ENCODE data around the gene SERPINE2. TPM values are rescaled to one million over a fixed set of nuclear protein-coding genes. Genes with fewer than 3 reads are reported as not detected.

The SERPINE2 gene
- total and polyA plus RNA-seq, 8 donors, result 1.8 to 27.4 (median 11.2) TPM; not detected in 1

DNA sequence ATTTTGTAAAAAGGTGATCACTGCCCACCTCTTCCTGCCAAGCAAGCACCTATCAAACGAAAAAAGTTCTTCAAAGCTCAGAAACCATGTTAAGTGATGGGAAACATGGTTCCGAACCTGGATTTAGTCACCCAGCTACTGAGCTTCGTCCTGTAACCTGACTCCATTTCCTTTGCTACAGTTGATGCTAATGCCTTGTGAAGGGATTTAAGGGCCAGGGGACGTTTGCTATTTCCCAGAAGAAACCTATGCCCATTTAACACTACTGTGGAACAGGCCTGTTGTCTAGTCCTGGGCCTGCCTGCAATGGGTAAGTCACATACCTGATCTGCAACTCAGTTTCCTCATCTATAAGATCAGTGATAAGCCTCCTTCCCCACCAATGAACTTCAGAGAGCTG lies 14.8 kb downstream of the SERPINE2 start:
- WGBS, 5 donors, result 80 to 88% (median 81%) methylated on average over 4 of the region's 4 CpGs
- intact Hi-C loops (cut with DNase I; ENCODE audit: low total_unique reads), result no loop called here
- TF ChIP-seq, protein P1, sequence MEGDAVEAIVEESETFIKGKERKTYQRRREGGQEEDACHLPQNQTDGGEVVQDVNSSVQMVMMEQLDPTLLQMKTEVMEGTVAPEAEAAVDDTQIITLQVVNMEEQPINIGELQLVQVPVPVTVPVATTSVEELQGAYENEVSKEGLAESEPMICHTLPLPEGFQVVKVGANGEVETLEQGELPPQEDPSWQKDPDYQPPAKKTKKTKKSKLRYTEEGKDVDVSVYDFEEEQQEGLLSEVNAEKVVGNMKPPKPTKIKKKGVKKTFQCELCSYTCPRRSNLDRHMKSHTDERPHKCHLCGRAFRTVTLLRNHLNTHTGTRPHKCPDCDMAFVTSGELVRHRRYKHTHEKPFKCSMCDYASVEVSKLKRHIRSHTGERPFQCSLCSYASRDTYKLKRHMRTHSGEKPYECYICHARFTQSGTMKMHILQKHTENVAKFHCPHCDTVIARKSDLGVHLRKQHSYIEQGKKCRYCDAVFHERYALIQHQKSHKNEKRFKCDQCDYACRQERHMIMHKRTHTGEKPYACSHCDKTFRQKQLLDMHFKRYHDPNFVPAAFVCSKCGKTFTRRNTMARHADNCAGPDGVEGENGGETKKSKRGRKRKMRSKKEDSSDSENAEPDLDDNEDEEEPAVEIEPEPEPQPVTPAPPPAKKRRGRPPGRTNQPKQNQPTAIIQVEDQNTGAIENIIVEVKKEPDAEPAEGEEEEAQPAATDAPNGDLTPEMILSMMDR (IDR thresholded peaks at IDR 0.05), result no peak
- TF ChIP-seq POLR2A (IDR thresholded peaks at IDR 0.05) (no peak), POLR2AphosphoS5 (IDR thresholded peaks at IDR 0.05) (no peak)
- no peaks in the 10 kb centered on the region for H3K9me3 ChIP-seq
- no peaks in the 10 kb centered on the region for H3K27me3 ChIP-seq
- DNase-seq, result no peak
- H3K36me3 ChIP-seq, result no peaks in the 10 kb centered on the region
- H3K4me1 ChIP-seq, result no peaks in the 10 kb centered on the region
- no peak overlapping the region for H3K27ac ChIP-seq
- no peak overlapping the region for H3K4me3 ChIP-seq

DNA sequence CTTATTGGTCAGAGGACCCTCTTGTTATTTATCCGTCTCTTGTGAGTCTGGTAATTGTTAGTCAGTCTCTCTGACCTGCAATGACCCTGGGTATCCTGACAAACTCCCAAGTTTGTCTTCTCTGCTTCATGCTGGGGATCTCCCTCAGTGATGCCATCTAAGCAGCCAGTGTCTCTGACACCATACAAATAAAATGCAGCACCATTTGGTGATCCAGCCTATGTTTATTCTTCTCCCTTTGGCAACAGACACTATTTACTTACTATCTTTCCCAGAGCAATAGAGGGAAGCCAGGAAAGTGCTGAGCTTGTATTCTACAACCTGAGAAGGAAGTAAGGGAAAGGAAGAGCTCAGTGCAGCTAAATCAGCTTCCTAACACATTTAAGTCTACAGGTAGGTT lies 15.9 kb downstream of the SERPINE2 start:
- TF ChIP-seq, protein P1 (IDR thresholded peaks at IDR 0.05), result no peak
- no peak for TF ChIP-seq EP300 (IDR thresholded peaks at IDR 0.05)
- TF ChIP-seq POLR2A (IDR thresholded peaks at IDR 0.05), result no peak
- TF ChIP-seq POLR2AphosphoS5 (IDR thresholded peaks at IDR 0.05), result no peak
- 64 to 94% (median 72%) methylated on average over 1 of the region's 1 CpG for WGBS, 5 donors
- no peak for DNase-seq
- intact Hi-C loops (cut with DNase I; ENCODE audit: low total_unique reads), result no loop called here
- Histone ChIP-seq H3K4me3 (no peak overlapping the region), H3K9me3 (no peaks in the 10 kb centered on the region), H3K4me1 (no peaks in the 10 kb centered on the region), H3K27ac (no peak overlapping the region), H3K27me3 (no peaks in the 10 kb centered on the region), H3K36me3 (no peaks in the 10 kb centered on the region)

DNA sequence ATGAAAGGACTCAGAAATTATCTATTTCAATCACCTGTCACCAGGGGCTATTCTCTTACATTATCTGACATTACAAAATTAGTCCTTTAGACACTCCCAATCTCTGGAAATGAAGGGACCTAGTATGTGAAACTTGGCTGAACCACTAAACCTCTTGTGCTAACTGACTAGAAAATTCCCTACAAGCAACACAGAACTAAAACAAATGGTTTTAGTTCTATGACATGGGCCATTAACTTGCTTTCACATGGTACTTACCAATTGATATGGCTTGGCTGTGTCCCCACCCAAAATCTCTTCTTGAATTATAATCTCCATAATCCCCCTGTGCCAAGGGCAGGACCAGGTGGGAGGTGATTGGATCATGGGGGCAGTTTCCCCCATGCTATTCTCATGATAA lies 16.6 kb downstream of the SERPINE2 start:
- intact Hi-C loops (cut with DNase I; ENCODE audit: low total_unique reads), result no loop called here
- no peak overlapping the region for H3K4me3 ChIP-seq
- TF ChIP-seq EP300 (IDR thresholded peaks at IDR 0.05) (no peak), POLR2A (IDR thresholded peaks at IDR 0.05) (no peak), POLR2AphosphoS5 (IDR thresholded peaks at IDR 0.05) (no peak)
- TF ChIP-seq, protein P1 (IDR thresholded peaks at IDR 0.05), result no peak
- H3K9me3 ChIP-seq, result no peaks in the 10 kb centered on the region
- H3K27ac ChIP-seq, result no peak overlapping the region
- H3K4me1 ChIP-seq, result no peaks in the 10 kb centered on the region
- no peaks in the 10 kb centered on the region for H3K36me3 ChIP-seq
- no peaks in the 10 kb centered on the region for H3K27me3 ChIP-seq
- DNase-seq, result no peak

DNA sequence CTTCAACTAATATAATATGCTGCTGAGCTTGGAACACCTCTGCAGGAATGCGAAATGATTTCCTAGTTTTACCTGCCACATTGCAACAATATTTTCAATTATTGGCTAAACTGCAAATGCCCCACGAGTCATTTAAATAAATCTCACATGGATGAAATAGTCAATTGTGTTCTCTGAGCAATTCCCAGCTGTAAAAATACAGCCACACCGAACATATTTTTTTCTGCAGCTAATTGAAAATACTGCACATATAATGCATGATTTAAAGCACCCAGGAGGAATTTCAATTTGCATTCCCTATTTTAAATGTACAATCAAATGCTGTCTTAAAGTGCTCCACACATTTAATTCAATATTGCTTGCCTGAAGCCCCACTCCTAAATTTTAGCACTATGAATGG lies 18.6 kb downstream of the SERPINE2 start:
- 86 to 95% (median 90%) methylated on average over 3 of the region's 3 CpGs for WGBS, 5 donors
- H3K4me3 ChIP-seq, result no peak overlapping the region
- no peaks in the 10 kb centered on the region for H3K9me3 ChIP-seq
- no peaks in the 10 kb centered on the region for H3K27me3 ChIP-seq
- TF ChIP-seq POLR2A (IDR thresholded peaks at IDR 0.05) (no peak), EP300 (IDR thresholded peaks at IDR 0.05) (no peak), POLR2AphosphoS5 (IDR thresholded peaks at IDR 0.05) (no peak)
- TF ChIP-seq, protein P1 (IDR thresholded peaks at IDR 0.05), result no peak
- intact Hi-C loops (cut with DNase I; ENCODE audit: low total_unique reads), result no loop called here
- no peak overlapping the region for H3K27ac ChIP-seq
- H3K4me1 ChIP-seq, result no peaks in the 10 kb centered on the region
- no peak for DNase-seq
- H3K36me3 ChIP-seq, result no peaks in the 10 kb centered on the region

Data from stomach (tissue), 9 donors.